HG03060 (cell line): ENCODE data around the gene CYP19A1.
"Not testable (repeated sequence)": the region's sequence is repeated elsewhere in the genome, so short reads cannot be mapped to it uniquely, and the experiment has no call there.

Experiments
- ATAC-seq: cut with Tn5 transposase; IDR thresholded peaks from one replicate; pipeline ENCODE4 v1.9.1; 2021; ENCODE audit warnings: low read depth, moderate number of reproducible peaks; ENCODE audit not compliant: unreplicated experiment

CYP19A1 gene

DNA sequence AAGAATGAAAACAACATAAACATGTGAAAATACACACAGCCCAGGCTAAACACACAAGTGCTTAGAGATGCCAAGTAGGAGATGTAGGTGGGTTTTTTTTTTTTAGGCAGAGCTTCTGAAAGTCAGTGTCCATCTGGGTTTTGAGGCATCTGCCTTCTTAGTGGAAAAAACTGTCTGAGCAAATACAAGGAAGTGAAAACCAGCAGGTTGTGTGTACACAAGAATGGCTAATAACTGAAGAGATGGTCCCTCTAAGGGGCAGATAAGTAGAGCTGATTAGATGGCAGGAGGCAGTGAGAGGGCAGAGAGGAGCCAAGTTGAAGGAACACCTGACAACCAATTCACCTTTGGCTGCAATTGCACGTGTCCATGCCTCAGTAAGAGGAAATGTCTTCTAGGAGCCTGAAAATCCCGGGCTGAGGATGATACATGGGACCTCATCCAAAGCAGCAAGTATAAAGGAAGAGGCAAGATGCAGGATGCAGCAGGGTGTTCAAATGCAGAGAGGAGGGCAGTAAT lies 34.9 kb downstream of the CYP19A1 start:
- no peak for ATAC-seq

GRCh38 chr15:51302480-51302879 lies 35.9 kb downstream of the CYP19A1 start:
- no peak for ATAC-seq

DNA sequence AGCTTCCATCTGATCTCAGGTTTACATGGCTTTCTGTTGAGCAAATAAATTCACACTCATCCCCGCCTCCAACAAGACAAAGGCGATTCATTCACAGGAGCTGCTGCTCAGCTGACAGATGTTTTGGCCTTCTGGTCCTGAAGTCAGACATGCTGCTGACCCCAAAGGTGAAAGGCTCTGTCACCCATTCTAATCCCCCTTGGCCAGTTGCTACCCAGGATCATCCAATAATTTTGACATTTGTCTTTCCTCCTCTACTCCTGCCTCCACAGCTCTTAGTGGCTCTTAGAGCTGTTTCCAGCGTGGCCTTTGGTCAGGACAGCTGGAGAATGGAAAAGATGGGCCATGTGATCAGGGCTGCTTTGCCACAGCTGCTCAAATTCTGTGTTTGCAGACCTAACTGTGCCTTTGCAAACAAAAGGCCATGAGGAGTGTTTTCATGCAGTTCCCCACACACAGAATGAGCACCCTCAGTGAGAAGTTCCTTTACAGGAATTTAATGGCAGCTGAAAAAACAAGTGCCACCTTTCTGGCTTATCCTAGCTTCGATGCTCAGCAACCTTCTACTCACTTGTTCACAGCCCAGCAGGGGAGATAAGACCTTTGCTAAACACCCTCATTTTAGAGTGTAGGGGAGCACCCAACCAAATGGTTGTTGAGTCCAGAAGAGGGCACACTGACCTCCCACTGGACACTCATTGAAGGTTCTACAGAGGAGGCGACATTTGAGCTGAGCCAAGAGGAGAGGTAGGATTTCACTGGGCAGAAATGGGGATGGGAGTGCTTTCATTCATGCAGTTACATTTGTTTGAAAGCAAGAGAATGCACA lies 39.0 kb downstream of the CYP19A1 start:
- no peak for ATAC-seq

GRCh38 chr15:51298620-51299019 lies 39.8 kb downstream of the CYP19A1 start:
- no peak for ATAC-seq

GRCh38 chr15:51290720-51291119 lies 47.7 kb downstream of the CYP19A1 start:
- ATAC-seq = no peak

GRCh38 chr15:51289290-51289689 lies 49.1 kb downstream of the CYP19A1 start:
- ATAC-seq = no peak

GRCh38 chr15:51288143-51289065 lies 50.0 kb downstream of the CYP19A1 start:
- no peak for ATAC-seq

DNA sequence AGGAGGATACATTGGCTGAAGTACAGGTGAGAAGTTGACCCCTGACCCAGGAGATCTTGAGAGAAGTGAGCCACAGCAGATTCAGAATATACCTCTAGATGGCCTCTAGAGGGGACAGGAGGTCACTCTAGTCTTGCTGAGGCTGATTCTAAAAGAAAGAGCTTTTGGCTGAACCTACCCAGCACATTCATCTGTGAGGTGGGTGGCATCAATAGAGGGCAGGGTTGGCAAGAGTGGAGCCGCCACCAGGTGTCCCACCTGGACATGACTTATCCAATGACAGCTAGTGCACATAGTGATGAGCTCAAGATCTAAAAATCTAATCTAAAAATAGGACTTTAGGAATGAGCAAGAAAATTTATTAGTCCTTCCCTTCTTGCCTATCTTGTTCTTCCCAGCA lies 51.6 kb downstream of the CYP19A1 start:
- no peak for ATAC-seq

DNA sequence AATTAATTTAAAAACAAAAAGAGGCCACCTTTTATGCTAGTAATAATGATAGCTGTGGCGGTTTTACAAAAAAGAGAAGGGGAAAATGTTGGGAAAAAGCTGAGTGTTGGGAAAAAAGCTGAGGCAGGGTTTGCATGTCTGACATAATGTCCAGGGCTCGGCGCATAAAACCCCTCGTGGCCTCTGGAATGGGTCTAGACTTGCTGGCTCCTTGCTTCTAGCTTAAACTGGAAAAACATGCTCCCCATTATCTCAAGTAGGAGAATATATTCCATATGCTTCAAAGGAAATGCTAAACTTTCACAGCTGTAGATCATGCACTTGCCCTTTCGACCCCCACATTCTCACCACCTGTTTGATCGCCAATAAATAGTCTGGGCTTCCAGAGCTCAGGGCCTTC lies 53.0 kb downstream of the CYP19A1 start:
- no peak for ATAC-seq

- ATAC-seq = no peak
Observed at GRCh38 chr15:51284871-51285270, 53.5 kb downstream of the CYP19A1 start.

GRCh38 chr15:51283026-51283425 lies 55.4 kb downstream of the CYP19A1 start:
- no peak for ATAC-seq

DNA sequence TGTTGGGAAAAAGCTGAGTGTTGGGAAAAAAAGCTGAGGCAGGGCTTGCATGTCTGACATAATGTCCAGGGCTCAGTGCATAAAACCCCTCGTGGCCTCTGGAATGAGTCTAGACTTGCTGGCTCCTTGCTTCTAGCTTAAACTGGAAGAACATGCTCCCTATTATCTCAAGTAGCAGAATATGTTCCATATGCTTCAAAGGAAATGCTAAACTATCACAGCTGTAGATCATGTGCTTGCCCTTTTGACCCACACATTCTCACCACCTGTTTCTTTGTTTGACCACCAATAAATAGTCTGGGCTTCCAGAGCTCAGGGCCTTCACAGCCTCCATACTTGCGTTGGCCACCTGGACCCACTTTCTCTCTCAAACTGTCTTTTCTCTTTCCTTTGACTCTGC lies 56.2 kb downstream of the CYP19A1 start:
- ATAC-seq = not testable (repeated sequence)

DNA sequence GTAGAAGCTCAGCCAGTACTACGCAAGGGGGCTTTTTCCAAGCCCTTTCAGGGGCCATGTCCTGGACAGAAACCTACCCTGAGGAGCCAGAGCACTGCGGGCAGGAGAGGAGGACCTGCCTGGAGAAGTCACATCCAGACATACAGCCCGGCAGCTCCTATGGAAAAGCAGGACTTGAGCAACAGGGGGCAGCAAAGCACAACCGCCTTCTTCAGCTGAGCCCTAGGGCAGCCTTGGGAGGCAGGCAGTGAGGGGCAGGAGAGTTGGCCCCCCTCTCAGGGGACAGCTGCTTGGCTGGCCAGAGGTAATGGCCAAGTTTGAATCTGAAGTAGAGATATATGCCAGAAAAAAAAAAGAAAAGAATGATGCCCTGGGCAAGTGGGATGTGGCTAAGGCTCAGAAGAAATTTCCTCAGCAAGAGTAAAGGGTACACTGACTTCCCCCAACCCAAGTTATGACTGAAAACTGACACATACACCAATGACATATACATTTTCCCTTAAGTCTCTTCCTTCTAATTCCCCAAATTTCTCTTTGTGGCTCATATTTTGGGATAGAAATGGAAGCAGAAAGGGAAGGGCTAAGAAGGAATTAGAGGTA lies 56.9 kb downstream of the CYP19A1 start:
- ATAC-seq = no peak

- ATAC-seq = no peak
Observed at GRCh38 chr15:51280838-51281237, 57.6 kb downstream of the CYP19A1 start.

- no peak for ATAC-seq
Observed at GRCh38 chr15:51279391-51279790, 59.0 kb downstream of the CYP19A1 start.

- ATAC-seq = no peak
Observed at GRCh38 chr15:51277101-51277500, 61.3 kb downstream of the CYP19A1 start.

- no peak for ATAC-seq
Observed at GRCh38 chr15:51274956-51275355, 63.4 kb downstream of the CYP19A1 start.

- no peak for ATAC-seq
Observed at GRCh38 chr15:51270706-51271105, 67.7 kb downstream of the CYP19A1 start.

DNA sequence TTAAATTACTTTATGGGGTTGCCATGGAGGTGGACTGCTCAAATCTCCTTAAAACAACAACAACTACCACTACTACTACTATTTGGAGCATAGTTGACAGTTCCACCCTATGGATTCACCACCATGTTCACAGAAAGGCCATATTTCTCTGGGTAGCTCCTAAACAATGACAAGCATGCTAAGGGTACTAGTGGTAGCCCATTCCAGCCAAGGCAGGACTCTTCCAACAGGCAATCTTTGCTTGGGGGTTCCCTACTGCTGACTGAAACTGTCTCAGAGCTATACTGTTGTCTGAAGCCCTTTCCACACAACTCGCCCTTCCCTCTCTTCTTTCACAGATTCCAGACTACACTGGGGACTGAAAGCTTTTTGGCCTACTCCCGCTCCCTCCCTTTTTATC lies 68.9 kb downstream of the CYP19A1 start:
- no peak for ATAC-seq

DNA sequence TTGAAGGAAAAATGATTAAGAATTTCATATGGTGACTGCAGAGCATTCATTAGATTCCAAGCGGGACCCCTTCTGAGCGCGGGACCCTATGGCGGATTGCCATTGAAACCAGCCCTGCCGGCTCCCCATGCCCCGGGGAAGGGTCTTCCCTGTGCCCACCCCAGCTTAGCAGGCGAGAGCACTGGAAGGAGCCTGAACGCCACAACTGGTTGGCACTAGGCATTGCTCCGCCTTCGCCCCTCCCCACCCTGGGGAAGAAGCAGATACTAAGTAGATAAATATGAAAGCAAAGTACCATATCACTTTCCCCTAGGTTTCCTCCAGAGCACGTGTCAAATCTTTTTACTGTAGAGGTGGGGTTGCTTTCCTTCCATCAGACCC lies 70.7 kb downstream of the CYP19A1 start:
- ATAC-seq = no peak
